Mesenteric fat pad (tissue), 1 donor: ENCODE results near the gene ENC1. TPM values are rescaled to one million over a fixed set of nuclear protein-coding genes. Genes with fewer than 3 reads are reported as not detected.

Experiments
- DNase-seq: peaks from one replicate; pipeline ENCODE4 v3.0.0-alpha.2; 2020; ENCODE audit warnings: low spot score
- total RNA-seq: library from RNA; stranded (reverse); fragmentation: NEBNext Ultra II Directional; extraction: Animal tissue kit (Norgen Biotek cat#: 25700); gene quantifications from one replicate; pipeline ENCODE4 v1.2.1, GENCODE V29; 2021
- donor health status: DM: yes; HTN: yes; CAD: no.

Gene ENC1
- total RNA-seq, 1 donor from 2014 or later: 11.9 TPM

GRCh38 chr5:74608736-74609601 lies 31.6 kb downstream of the ENC1 start:
- no peak for DNase-seq

- no peak for DNase-seq
These were observed 34.8 kb downstream of the ENC1 start for GRCh38 chr5:74605759-74606158.

- no peak for DNase-seq
These were observed 37.2 kb downstream of the ENC1 start for GRCh38 chr5:74603376-74603775.

- DNase-seq: no peak
These were observed 41.4 kb downstream of the ENC1 start for GRCh38 chr5:74599148-74599547.

GRCh38 chr5:74598731-74599130 lies 41.8 kb downstream of the ENC1 start:
- no peak for DNase-seq

GRCh38 chr5:74596927-74597326 lies 43.6 kb downstream of the ENC1 start:
- DNase-seq: no peak

- no peak for DNase-seq
These were observed 45.2 kb downstream of the ENC1 start for GRCh38 chr5:74595143-74595925.

GRCh38 chr5:74594137-74595040 lies 46.1 kb downstream of the ENC1 start:
- DNase-seq: no peak

GRCh38 chr5:74589204-74590056 lies 51.1 kb downstream of the ENC1 start:
- no peak for DNase-seq

- DNase-seq: no peak
These were observed 52.1 kb downstream of the ENC1 start for GRCh38 chr5:74588415-74588814.

- DNase-seq: no peak
These were observed 52.6 kb downstream of the ENC1 start for GRCh38 chr5:74587890-74588289.

GRCh38 chr5:74587300-74587699 lies 53.2 kb downstream of the ENC1 start:
- DNase-seq: no peak

GRCh38 chr5:74586856-74587255 lies 53.7 kb downstream of the ENC1 start:
- no peak for DNase-seq

GRCh38 chr5:74582853-74583252 lies 57.7 kb downstream of the ENC1 start:
- no peak for DNase-seq

GRCh38 chr5:74581988-74582365 lies 58.6 kb downstream of the ENC1 start:
- DNase-seq: no peak

- no peak for DNase-seq
These were observed 59.8 kb downstream of the ENC1 start for GRCh38 chr5:74580729-74581109.

GRCh38 chr5:74579215-74579614 lies 61.3 kb downstream of the ENC1 start:
- DNase-seq: no peak

- no peak for DNase-seq
These were observed 62.0 kb downstream of the ENC1 start for GRCh38 chr5:74578356-74579044.
